Liver (tissue), 3 donors: Measurements from ENCODE around the gene TOR3A.

ENCODE experiments used
- ATF3 ChIP-seq: IDR thresholded peaks from 2 replicates; pipeline ENCODE4 v1.6.1; 2016; ENCODE audit warnings: antibody characterized with exemption
- CTCF ChIP-seq: fragments of 150-350 bp; IDR thresholded peaks from 2 replicates; pipeline ENCODE4 v1.5.1; 2017; ENCODE audit warnings: improper control_type of control experiment, low read depth, low read length; ENCODE audit not compliant: missing input control
- RAD21 ChIP-seq, 2 donors: IDR thresholded peaks; 2 replicates each; pipeline ENCODE4 v1.6.1; 2016; ENCODE audit warnings: antibody characterized with exemption in 2 of 2, mild to moderate bottlenecking in 2 of 2
- REST ChIP-seq: IDR thresholded peaks from 2 replicates; pipeline ENCODE4 v1.6.1; 2016; ENCODE audit warnings: antibody characterized with exemption, mild to moderate bottlenecking
- SP1 ChIP-seq: IDR thresholded peaks from 2 replicates; pipeline ENCODE4 v1.6.1; 2018; ENCODE audit warnings: antibody characterized with exemption, mild to moderate bottlenecking
- TAF1 ChIP-seq: conservative IDR thresholded peaks from 2 replicates; pipeline ENCODE4 v1.6.1; 2016; ENCODE audit warnings: antibody characterized with exemption, mild to moderate bottlenecking
- donor health status: healthy.
- donor health status: healthy.

GRCh38 chr1:179087665-179088064 lies 5.8 kb downstream of the TOR3A start:
- TF ChIP-seq TAF1, result no peak
- TF ChIP-seq CTCF, result no peak
- no peak for TF ChIP-seq REST
- TF ChIP-seq SP1, result no peak
- no peak for TF ChIP-seq ATF3
- TF ChIP-seq RAD21 (IDR thresholded peaks at IDR 0.05), result no peak
